Forelimb muscle (tissue), 1 donor: Measurements from ENCODE around the gene GRID1. TPM values are rescaled to one million over a fixed set of nuclear protein-coding genes. Genes with fewer than 3 reads are reported as not detected.

Experiments used
- DNase-seq: peaks from one replicate; pipeline ENCODE4 v3.0.0-alpha.2; 2013; ENCODE audit warnings: low read depth
- polyA plus RNA-seq: library from polyadenylated mRNA; unstranded; fragments of 120-200 nt; gene quantifications from one replicate; pipeline ENCODE4 v1.2.1, GENCODE V29; 2013; ENCODE audit not compliant: insufficient read length

The GRID1 gene
- polyA plus RNA-seq, 1 donor: 3.8 TPM

DNA sequence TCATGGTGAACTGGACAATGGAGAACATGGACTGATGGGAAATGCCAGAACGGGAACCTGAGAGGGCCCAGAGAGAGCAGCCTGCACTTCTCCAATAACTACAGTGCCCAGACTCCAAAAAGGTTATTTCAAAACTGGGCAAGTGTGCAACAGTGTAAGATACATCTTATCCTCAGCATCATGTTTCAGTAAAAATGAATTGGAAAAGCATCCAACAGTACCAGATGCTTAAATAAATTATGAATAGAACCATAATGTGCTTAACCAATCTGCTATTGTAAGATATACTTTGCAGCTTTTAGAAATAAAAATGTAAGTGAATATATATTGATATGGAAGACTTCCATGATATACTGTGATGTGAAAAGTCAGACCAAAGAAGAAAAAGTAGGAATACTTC is 303.3 kb downstream of the GRID1 start:
- no peak for DNase-seq

DNA sequence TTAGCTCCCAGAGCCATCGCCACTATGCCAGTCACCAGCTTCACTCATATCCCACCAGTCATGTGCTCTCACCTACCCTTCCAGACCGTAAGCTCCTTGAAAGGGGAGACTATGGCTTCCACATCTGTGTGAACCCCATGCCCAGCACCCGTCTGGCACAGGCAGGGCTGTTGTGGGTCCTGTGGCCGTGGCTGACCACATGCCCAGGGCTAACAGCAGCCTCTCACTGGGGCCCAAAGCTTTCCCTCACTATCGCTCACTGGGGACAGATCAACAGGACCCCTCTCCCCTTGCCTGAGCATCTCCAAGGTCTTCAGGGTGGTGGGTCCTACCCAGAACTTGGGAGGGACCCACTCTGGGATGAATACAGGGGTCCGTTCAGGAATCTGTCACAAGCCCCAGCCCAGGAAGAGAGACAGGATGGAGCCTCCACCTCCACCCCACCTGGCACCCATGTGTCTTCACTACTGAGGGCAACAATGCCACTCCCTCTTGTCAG is 303.9 kb downstream of the GRID1 start:
- DNase-seq: no peak

DNA sequence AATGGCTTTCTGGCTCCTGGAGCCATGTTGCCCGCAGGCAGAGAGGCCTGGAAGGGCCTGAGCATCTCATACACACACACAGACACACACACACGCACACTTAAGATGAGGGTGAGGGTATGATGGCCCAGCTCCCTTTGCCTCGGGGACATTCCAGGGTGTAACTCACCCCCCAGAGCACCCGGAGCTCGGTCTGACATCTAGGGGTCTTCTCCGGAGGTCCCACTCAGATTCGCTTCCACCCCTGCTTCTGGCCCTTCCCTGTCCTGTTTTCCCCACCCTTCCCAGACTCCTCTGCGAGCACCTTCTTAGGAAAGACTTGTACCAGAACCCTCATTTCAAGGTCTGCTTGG is 304.4 kb downstream of the GRID1 start:
- DNase-seq: no peak

DNA sequence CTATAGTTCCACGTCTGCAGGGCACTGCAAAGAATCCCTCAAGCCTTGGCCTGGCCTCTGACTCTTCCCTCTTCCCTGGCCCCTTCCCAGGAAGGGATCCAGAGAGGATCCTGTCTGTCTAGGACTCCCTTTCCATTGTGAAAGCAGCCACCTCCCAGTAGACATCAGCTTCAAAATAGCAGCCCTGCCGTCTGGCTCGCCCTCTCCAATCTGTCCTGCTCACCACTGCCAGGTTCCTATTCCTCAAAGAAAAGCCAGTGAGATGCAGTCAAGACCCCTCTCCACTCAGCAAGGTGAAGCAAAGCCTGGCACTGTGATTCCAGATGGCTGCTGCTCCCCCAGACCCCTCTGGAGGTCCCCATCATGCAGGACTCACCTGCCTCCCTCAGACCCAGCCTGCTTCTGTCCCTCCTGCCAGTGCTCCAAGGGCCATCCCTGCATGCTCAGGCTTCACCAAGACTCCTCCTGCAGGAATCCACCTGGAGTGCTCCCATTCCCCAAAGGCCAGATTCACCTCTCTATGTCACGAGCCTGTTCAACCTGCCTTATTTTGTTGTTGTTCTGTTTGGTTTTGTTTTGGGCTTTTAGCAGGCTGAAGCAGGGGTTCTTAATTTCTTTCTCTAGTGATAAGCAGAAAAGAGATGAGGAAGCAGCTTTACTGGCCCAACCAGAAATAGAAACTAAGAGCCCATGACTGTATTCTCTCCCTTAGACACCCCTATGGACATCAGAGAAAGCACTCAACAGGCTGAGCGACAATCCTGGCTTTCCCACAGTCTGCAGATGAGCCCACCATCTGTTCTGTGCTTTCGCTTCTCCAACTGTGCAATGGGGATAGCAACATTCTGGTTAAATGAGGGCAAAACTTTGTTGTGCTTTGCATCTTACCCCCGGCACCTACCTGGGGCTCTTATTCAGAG is 305.1 kb downstream of the GRID1 start:
- no peak for DNase-seq

DNA sequence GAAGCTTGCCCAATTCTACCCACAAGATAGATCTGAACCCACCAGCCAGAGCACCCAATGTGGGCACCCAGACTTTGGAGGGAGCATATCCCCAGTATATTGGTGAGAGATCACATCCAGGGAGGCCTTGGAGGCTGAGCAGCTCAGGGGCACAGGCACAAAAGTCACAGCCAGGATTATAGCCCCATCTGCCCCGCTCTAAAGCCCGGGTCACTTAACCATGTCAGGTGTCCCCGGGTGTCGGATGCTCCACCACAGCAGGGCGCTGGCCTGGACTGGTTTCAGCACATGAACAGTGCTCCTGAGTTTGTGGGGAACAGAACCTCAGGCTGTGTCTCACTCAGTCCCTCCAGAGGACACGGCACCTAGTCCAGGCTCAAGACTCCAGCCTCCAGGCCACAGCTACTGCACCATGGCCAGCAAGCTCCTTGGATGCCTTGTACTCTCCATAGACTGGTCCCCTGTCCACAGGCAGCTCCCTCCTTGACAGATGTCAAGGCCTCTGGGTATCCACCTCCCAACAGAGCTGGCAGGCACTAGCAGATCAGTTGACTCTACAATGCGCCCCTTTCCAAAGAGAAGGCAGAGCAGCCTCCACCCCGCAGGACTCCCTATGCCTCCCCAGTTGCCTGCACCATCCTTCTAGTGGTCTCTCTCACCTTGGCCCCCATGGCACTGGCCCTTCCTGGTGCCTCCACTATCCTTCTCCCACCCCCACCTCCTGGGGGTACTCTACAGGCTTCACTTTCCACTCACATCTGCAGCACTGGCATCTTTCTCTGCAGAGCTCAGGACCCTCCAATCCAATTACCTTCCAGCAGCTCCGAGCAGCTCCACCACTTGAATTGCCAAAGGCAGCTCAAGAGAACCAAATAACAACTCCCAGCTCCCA is 306.0 kb downstream of the GRID1 start:
- DNase-seq: no peak

DNA sequence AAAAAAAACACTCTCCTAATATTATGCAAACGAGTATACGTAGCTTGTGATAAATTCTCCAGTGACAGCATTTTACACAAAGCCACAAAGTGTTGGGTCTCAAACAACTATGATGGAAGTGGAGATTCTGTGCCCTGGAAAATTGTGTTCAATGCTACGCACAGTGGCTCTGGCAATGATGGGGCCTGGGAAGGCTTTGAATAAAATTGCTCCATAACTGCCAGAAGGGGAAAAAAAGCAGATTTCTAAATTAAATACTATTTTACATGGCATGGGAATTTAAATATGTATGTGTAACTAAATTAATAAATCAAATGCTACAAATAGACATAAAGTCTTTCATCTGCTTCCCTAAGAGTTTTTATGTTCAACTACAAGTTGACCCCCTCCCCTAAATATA is 306.7 kb downstream of the GRID1 start:
- no peak for DNase-seq

DNA sequence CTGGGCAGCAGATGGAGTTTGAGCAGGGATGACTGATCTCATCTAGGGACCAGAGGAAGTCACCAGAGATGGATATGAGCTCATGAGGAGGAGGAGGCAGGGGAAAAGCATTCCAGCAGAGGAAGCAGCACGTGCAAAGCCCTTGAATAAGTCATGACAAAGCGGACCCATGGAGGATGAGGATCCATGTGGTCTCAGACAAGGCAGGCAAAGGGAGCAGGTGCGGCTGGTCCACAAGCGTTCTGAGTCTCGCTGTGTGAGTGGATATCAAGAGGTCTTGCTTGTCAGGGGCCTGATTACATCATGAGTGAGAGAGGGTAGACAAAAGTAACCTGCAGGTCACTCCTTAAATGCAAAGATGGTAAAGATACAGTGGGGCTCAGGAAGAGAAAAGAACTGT is 307.6 kb downstream of the GRID1 start:
- no peak for DNase-seq

DNA sequence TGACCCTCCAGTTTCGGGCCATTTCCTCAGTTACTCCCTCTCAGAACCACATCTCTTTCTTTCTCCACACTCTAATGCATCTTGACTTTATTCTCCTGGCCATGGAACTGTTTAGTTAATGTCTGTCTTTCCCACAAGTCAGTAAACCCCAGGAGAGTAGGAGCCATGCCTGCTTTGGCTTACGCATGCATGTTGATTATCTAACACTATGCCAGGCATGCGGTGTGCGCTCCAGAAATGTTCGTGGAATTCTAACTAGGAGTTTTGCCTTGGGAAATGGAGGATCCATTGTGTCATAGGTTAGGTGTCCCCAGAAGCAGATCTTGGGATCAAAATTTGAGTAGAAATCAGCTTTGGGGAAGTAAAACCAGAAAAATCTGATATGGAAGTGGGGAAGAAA is 308.9 kb downstream of the GRID1 start:
- no peak for DNase-seq

DNA sequence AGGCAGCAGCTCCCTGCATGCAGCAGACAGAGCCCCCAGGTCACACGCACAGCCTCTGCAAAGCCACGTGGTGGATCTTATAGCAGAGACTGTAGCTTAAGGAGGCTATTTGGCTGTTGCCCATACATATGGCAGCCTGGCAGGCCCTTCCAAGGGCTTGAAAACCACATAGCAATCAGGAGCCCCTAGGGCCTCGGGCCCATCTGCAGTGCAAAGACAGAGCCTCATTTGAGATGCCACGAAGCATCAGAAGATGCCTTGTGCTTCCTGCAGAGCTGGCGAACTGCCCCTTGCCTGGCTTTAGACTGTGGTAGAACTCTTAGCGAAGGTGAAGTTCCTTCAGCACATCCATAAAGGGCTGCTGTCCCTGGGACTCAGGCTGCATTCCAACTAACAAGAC is 309.9 kb downstream of the GRID1 start:
- no peak for DNase-seq

DNA sequence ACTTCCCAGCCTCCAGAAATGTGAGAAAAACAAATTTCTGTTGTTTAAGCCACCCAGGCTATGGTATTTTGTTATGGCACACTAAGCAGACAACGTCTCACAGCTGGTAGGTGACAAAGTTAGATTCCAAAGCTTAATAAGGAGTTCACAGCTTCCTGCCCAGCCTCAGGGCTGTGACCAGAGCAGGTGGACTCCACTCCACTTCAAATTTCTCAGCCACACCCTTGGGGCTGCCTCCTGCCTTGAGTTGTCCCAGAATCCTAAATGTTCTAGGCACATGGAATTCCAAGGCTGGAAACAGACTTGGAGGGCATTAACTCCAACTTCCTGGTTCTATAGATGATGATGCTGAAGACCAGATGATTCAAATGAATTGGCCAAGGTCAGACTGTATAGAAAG is 310.7 kb downstream of the GRID1 start:
- no peak for DNase-seq

DNA sequence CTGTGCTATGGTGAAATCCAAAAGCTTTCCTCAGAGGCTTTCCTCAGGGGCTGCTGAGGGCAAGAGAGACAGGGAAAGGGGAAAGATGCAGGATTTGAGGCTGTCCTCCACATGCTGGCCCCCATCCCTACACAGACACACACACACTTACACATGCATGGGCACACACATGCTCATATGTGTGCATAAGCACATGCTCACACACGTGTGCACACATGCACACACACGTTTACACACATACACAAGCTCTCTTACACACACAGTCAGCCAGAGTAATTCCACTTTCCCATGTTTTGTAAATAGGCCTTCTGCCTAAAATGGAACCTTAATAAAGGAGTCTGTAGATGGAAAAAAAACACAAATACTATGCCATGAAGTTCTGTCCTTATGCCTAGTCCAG is 312.9 kb downstream of the GRID1 start:
- DNase-seq: no peak

DNA sequence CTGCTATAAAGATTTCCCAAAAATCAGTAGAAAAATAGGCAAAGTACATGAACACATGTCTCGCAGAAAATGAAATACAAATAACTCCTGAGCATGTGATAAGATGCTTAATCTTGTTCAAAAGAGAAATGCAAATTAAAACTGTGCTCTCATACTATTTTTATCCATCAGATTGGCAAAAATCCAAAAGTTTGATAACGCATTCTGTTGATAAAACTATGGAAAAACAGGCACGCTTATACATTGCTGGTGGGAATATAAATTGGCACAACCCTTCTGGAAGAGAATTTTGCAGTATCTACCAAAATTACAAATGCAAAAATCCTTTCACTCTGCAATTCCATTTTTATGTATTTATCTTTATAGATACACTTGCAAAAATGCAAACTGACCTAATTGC is 315.0 kb downstream of the GRID1 start:
- DNase-seq: no peak

DNA sequence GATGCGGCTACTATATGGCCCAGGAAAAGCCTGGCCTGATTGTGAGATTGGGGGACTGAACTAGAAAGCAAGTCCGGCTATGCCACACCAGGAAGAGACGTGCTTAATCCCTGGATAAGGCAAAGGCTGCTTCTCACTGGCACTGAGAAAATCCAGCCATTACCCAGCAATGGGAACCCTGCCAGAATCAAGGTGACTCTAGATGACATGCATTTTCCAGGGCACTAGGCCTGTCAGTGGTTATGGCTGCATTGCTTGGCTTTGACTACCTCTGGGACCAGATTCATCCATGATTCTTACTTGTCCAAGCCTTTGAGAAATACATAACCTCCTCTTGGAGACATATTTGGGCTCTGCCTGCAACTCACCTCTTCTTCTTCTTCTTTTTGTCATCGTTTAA is 317.2 kb downstream of the GRID1 start:
- no peak for DNase-seq

DNA sequence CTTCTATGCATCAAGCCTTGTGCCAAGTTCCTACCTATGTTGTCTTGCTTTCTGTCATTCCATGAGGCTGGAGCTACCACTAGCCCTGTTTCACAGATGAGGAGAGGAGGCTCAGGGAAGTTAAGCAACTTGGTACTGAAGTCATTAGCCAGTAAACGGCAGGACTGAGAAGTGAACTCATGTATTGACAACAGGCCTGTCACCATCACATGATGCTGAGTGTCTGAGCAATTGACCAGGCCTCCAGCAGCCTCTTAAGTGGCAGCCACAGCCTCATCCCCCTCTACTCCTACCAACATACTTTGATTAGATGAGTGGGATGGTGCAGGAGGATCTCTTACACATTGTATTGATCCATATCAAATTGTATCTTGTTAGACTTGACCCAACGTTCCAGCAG is 317.6 kb downstream of the GRID1 start:
- DNase-seq: no peak

DNA sequence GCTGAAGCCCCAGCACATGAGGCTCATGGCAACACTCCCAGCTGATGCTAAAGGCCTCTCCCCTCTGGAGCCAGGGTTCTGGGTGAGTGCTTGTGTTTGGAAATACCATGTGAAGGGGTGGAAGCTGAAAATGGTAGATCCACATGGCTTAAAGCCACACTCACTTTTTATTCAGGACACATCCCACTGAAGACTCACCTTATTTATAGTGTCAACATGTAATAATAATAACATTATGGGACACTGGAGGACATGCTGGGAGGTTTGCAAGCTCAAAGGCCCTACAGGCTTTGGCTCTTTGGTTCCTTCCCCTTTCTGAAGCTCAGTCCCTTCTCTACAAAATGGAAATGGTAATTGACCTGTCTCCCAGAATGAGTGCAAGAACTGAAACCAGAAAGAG is 318.0 kb downstream of the GRID1 start:
- no peak for DNase-seq

DNA sequence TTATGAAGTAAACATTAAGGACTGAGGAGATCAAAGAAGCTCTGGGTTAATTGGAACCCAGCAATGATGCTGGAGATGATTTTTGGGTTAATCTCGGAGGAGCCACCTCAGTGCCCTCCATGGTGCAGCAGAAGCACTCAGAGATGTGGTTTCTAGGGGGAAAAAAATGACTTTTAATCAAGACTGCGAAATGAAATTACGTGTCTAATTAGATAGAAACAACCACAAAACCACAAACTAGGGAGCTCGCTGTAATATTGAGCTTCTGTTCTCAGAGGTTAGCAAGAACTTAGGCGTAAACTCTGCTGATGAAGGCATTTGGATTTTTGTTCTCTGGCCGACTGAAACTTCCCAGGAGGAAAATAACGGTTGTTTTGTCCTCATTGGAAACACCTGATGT is 319.0 kb downstream of the GRID1 start:
- no peak for DNase-seq

DNA sequence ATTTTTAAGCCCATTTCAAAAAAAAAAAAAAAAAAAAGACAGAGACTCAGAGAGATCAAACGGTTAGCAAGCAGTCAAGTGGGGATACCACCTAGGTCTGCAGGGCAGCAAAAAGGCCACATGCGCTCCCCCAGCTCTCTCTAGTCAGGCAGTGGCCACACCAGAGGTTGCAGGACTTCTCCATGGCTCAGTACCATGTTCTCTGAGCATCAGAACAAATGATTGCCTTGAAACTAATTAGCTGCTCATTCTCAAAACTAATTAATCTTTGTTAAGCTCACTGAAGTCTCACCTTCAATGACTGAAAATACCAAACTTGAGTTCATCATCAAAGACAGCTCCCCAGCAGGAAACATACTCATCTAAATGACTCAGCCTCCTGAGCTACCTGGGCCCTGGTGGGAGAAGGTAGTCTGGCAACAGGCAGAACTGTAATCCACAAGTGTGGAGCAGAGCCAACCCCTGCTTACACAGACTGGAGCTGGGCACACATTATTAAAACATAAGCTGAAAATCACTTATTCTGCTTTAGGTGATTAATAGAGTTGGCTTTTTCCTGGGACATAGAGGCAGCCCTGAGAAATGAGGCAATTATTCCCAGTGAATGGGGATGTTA is 319.6 kb downstream of the GRID1 start:
- no peak for DNase-seq

DNA sequence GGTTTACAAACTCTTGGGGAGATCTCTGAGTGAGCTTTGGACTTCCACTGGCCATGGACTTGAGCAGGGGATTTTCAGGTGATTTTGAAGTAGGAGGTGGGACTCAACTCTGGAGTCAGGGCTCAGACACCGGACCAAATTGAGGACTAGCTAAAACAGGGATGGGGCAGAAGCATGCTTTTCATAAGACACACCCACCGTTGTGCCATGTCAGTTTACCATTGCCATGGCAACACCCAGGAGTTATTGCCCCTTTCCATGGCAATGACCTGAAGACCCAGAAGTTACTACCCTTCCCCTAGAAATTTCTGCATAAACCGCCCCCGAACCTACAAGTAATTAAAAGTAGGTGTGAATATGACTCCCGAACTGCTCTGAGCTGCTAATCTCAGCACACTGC is 320.7 kb downstream of the GRID1 start:
- no peak for DNase-seq

DNA sequence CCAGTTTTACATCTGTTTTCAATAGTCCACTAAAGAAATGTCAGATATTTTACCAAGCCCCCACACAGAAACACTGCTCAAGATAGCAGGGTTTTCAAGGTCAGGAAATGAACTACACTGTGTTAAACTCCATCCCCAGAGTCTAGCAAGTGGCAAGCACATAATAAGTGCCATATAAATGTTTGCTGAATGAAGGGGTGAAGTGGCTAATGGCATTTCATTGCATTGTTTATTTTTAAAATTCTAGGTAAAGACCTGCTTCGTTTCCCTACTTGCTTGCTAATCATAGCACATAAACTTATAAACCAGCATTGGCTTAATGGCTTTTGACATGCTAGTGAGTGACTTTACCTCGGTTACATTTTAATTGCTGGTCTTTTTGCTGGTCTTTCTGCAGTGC is 322.6 kb downstream of the GRID1 start:
- DNase-seq: no peak

DNA sequence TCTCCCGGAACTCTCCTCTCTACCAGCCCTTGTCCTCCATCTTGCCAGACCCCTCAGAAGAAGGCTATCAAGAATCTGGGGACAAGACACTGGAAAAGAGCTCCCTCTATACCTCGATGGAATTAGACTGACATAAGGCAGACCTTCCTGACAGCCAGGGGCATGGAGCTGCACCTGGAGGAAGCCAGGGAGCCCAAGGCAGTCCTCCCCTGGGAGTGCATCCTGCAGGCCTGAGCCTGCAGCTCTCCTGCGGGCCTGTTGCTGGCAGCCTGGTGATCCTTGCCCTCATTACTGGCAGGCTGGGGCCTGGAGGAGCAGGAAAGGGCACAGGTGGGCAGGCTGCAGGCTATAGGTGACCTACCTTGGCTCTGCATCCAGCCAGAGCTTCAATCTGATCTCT is 323.4 kb downstream of the GRID1 start:
- DNase-seq: no peak

DNA sequence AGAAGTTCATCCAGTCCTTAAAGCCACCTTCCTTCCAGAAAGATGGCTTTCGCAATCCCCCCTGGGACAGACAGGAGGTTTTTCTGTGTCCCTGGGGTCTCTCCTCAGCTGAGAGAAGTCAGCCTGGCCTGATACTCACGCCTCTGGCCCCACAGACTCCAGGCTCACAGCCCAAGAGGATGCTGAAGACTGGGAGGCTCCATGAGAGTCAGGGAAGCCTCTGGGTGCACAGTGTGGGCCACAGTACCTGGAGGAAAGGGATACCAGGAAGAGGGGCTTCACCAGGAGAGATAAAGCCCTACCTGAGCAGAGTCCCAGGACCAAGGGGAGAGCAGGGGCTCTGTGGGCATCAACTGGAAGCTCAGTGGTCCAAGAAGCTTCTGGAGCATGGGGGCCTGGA is 324.4 kb downstream of the GRID1 start:
- DNase-seq: no peak

DNA sequence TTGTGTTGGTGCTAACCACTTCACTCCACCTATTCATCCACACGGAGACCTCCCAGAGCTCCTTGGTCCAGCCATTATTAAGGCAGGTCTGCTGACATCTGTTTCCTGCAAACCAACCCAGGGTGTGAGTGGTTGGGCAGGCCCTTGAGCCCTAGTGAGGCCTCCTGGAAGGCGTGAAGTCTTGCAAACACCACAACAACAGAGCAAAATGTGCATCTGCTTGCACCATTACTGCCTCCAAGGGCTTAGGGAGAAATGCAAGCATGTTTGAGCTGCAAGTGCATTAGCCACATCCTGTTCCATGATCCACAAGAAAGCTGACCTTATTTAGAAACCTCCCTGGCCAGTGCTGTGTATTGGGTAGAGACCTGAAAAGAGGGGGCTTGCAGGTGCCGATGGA is 325.5 kb downstream of the GRID1 start:
- no peak for DNase-seq
